GM23338 (cell line): ENCODE results near the gene ILDR2. TPM values are rescaled to one million over a fixed set of nuclear protein-coding genes. Genes with fewer than 3 reads are reported as not detected.

Experiments used
- ATAC-seq: fragments of 200-7000 bp; cut with Tn5 transposase; 3 replicates; pipeline ENCODE4 v1.9.1; 2020
- DNase-seq: peaks from one replicate; pipeline ENCODE4 v3.0.0-alpha.2; 2015; ENCODE audit warnings: low spot score
- H2AFZ ChIP-seq: fragments of 200-600 bp; sonication (generic); 2 replicates; pipeline ENCODE4 v1.8.0; 2016; ENCODE audit warnings: antibody characterized with exemption, mild to moderate bottlenecking, moderate library complexity
- H3F3A ChIP-seq: fragments of 200-600 bp; sonication (generic); replicated peaks from 2 replicates; pipeline ENCODE4 v1.8.0; 2017; ENCODE audit warnings: antibody characterized with exemption, mixed run types, low read depth
- H3K27ac ChIP-seq: fragments of 200-600 bp; sonication (generic); 2 replicates; pipeline ENCODE4 v1.6.1; 2016; ENCODE audit warnings: low read depth
- H3K27me3 ChIP-seq: fragments of 200-600 bp; sonication (generic); 2 replicates; pipeline ENCODE4 v1.8.0; 2016; ENCODE audit warnings: mild to moderate bottlenecking, mixed run types, moderate library complexity; ENCODE audit not compliant: insufficient read depth
- H3K36me3 ChIP-seq: fragments of 200-600 bp; sonication (generic); 2 replicates; pipeline ENCODE4 v1.8.0; 2016; ENCODE audit warnings: mild to moderate bottlenecking; ENCODE audit not compliant: insufficient read depth
- H3K4me1 ChIP-seq: fragments of 200-600 bp; sonication (generic); 2 replicates; pipeline ENCODE4 v1.8.0; 2016; ENCODE audit warnings: mild to moderate bottlenecking, moderate library complexity; ENCODE audit not compliant: insufficient read depth
- H3K4me2 ChIP-seq: fragments of 200-600 bp; sonication (generic); 2 replicates; pipeline ENCODE4 v1.7.1; 2017; ENCODE audit warnings: mixed run types
- H3K4me3 ChIP-seq: fragments of 200-600 bp; sonication (generic); 2 replicates; pipeline ENCODE4 v1.6.1; 2016; ENCODE audit warnings: mixed run types
- H3K79me2 ChIP-seq: fragments of 200-600 bp; sonication (generic); replicated peaks from 2 replicates; pipeline ENCODE4 v1.8.0; 2017; ENCODE audit warnings: mild to moderate bottlenecking; ENCODE audit not compliant: insufficient read depth
- H3K9me2 ChIP-seq: fragments of 200-600 bp; sonication (generic); 2 replicates; pipeline ENCODE4 v1.8.0; 2017; ENCODE audit not compliant: insufficient read depth
- H4K20me1 ChIP-seq: fragments of 200-600 bp; sonication (generic); replicated peaks from 2 replicates; pipeline ENCODE4 v1.8.0; 2017; ENCODE audit warnings: mild to moderate bottlenecking; ENCODE audit not compliant: insufficient read depth
- H3K27ac Mint-ChIP-seq: 2 replicates; pipeline ENCODE4 v1.8.0; 2020; ENCODE audit warnings: inconsistent platforms, mild to moderate bottlenecking, moderate library complexity, mixed read lengths
- H3K27me3 Mint-ChIP-seq: 3 replicates; pipeline ENCODE4 v1.8.0; 2022; ENCODE audit warnings: low read depth, mild to moderate bottlenecking, moderate library complexity, mixed read lengths, inconsistent platforms; ENCODE audit not compliant: insufficient read depth, poor library complexity
- H3K36me3 Mint-ChIP-seq: 3 replicates; pipeline ENCODE4 v1.8.0; 2021; ENCODE audit warnings: low read depth, mild to moderate bottlenecking, inconsistent platforms, moderate library complexity, mixed read lengths
- H3K4me1 Mint-ChIP-seq: 3 replicates; pipeline ENCODE4 v1.8.0; 2020; ENCODE audit warnings: mild to moderate bottlenecking, inconsistent platforms, mixed read lengths
- H3K4me3 Mint-ChIP-seq: 3 replicates; pipeline ENCODE4 v1.8.0; 2021; ENCODE audit warnings: moderate library complexity, mild to moderate bottlenecking, inconsistent platforms, mixed read lengths
- H3K9me3 Mint-ChIP-seq: 3 replicates; pipeline ENCODE4 v1.8.0; 2020; ENCODE audit warnings: moderate library complexity, mild to moderate bottlenecking, inconsistent platforms, mixed read lengths
- CREB1 ChIP-seq: fragments of 250-450 bp; sonication (Bioruptor Pico); IDR thresholded peaks from 2 replicates; pipeline ENCODE4 v1.5.0; 2020; ENCODE audit warnings: low read depth, mild to moderate bottlenecking, moderate library complexity
- EZH2 ChIP-seq: fragments of 200-600 bp; sonication (generic); IDR thresholded peaks from one replicate; pipeline ENCODE4 v1.8.0; 2017; ENCODE audit warnings: antibody characterized with exemption, mild to moderate bottlenecking, low read depth; ENCODE audit not compliant: unreplicated experiment
- NANOG ChIP-seq: IDR thresholded peaks from 2 replicates; pipeline ENCODE4 v1.6.1; 2016; ENCODE audit warnings: antibody characterized with exemption, borderline replicate concordance
- POLR2AphosphoS5 ChIP-seq: IDR thresholded peaks from 2 replicates; pipeline ENCODE4 v1.6.1; 2016; ENCODE audit warnings: antibody characterized with exemption, low read depth
- REST ChIP-seq: IDR thresholded peaks from one replicate; pipeline ENCODE4 v1.6.1; 2018; ENCODE audit warnings: antibody characterized with exemption; ENCODE audit not compliant: unreplicated experiment
- ZNF331 ChIP-seq: fragments of 250-450 bp; sonication (Bioruptor Pico); IDR thresholded peaks from 2 replicates; pipeline ENCODE4 v1.5.0; 2020; ENCODE audit warnings: low read depth, mild to moderate bottlenecking, moderate library complexity
- polyA plus RNA-seq: library from polyadenylated mRNA; unstranded; fragments of >200 nt; fragmentation: Nextera tagmentation; extraction: Ambion mirVana; gene quantifications from 2 replicates; pipeline ENCODE4 v1.2.1, GENCODE V29; 2016
- total RNA-seq: library from RNA; depleted of rRNA; stranded (reverse); fragments of >200 nt; shearing (Covaris generic); gene quantifications from 2 replicates; pipeline ENCODE4 v1.2.3, GENCODE V29; 2014
- TF ChIP-seq, protein P1 (sequence below): IDR thresholded peaks from 2 replicates; pipeline ENCODE4 v1.6.1; 2016; ENCODE audit warnings: antibody characterized with exemption
- TF ChIP-seq, protein P2 (sequence below), 2 experiments: fragments of 200-600 bp in 1 of 2; sonication (generic) in 1 of 2; conservative IDR thresholded peaks; 2 replicates each; pipeline versions ENCODE4 v1.5.1 to v1.6.1; 2016 to 2017; ENCODE audit warnings: antibody characterized with exemption in 2 of 2, low read depth in 2 of 2, mild to moderate bottlenecking in 2 of 2, moderate library complexity in 1 of 2

ILDR2 gene
- total and polyA plus RNA-seq, 2 experiments from 2014 or later = 0.27 to 2.4 TPM

DNA sequence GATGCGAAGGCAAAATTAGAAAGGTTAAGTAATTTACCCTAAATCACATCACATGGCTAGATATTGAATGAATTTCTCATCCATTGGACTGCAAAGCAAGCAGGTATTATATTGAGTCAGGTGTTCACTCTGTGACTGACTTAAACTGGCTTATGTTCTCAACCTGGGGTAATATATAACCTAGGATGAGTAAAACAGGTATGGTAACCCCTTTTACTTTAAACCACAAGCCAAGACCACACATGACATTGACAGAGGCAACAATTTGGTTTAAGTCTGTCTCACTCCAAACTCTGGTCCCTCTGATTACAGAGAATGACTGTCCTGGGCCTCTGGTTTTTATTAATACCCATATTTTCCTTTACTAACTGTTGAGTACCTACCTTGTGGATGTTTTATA is 47.0 kb upstream of the ILDR2 start (continued):
- TF ChIP-seq, protein P1, sequence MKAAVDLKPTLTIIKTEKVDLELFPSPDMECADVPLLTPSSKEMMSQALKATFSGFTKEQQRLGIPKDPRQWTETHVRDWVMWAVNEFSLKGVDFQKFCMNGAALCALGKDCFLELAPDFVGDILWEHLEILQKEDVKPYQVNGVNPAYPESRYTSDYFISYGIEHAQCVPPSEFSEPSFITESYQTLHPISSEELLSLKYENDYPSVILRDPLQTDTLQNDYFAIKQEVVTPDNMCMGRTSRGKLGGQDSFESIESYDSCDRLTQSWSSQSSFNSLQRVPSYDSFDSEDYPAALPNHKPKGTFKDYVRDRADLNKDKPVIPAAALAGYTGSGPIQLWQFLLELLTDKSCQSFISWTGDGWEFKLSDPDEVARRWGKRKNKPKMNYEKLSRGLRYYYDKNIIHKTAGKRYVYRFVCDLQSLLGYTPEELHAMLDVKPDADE = no peak
- TF ChIP-seq CREB1 = no peak
- TF ChIP-seq EZH2 = no peak
- TF ChIP-seq REST = no peak
- TF ChIP-seq ZNF331 (CRISPR knock-in tag) = no peak
- no peak for TF ChIP-seq NANOG
- TF ChIP-seq, protein P2, sequence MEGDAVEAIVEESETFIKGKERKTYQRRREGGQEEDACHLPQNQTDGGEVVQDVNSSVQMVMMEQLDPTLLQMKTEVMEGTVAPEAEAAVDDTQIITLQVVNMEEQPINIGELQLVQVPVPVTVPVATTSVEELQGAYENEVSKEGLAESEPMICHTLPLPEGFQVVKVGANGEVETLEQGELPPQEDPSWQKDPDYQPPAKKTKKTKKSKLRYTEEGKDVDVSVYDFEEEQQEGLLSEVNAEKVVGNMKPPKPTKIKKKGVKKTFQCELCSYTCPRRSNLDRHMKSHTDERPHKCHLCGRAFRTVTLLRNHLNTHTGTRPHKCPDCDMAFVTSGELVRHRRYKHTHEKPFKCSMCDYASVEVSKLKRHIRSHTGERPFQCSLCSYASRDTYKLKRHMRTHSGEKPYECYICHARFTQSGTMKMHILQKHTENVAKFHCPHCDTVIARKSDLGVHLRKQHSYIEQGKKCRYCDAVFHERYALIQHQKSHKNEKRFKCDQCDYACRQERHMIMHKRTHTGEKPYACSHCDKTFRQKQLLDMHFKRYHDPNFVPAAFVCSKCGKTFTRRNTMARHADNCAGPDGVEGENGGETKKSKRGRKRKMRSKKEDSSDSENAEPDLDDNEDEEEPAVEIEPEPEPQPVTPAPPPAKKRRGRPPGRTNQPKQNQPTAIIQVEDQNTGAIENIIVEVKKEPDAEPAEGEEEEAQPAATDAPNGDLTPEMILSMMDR (conservative IDR thresholded peaks at IDR 0.05; ENCODE audit: low read depth in 2 of 2) = no peak
- no peak for TF ChIP-seq POLR2AphosphoS5

- H3K36me3 Mint-ChIP-seq = no peaks in the 10 kb centered on the region
- Histone ChIP-seq H3K27ac (no peak overlapping the region), H2AFZ (no peak overlapping the region), H3K36me3 (no peaks in the 10 kb centered on the region), H3K9me2 (no peaks in the 10 kb centered on the region; the same call in 1 of the 2 replicates), H4K20me1 (no peaks in the 10 kb centered on the region), H3F3A (no peaks in the 10 kb centered on the region), H3K79me2 (no peaks in the 10 kb centered on the region), H3K4me2 (no peak overlapping the region), H3K4me3 (no peak overlapping the region), H3K27me3 (no peaks in the 10 kb centered on the region), H3K4me1 (no peaks in the 10 kb centered on the region)
- DNase-seq (no peak), ATAC-seq (no peak)
- no peak overlapping the region for H3K4me3 Mint-ChIP-seq
- no peak overlapping the region for H3K27ac Mint-ChIP-seq
- no peaks in the 10 kb centered on the region for H3K4me1 Mint-ChIP-seq
- TF ChIP-seq REST = no peak
- no peak for TF ChIP-seq NANOG
- no peaks in the 10 kb centered on the region for H3K27me3 Mint-ChIP-seq
- no peaks in the 10 kb centered on the region for H3K9me3 Mint-ChIP-seq
These were observed 40.9 kb upstream of the ILDR2 start for GRCh38 chr1:167016100-167016750.
